ENCODE results near the gene KCTD19. TPM values are rescaled to one million over a fixed set of nuclear protein-coding genes. Genes with fewer than 3 reads are reported as not detected.

The KCTD19 gene
- total and polyA plus RNA-seq, 8 donors: 0.03 to 3.3 (median 2.2) TPM; not detected in 5

GRCh38 chr16:67341250-67341649 lies 14.7 kb upstream of the KCTD19 start:
- Histone ChIP-seq H3K36me3 (no peaks in the 10 kb centered on the region), H3K4me1 (peaks cover 0 to 13% (median 4%) of the 10 kb centered on the region in 4 donors), H3K27me3 (no peaks in the 10 kb centered on the region), H3K9me3 (no peaks in the 10 kb centered on the region), H3K27ac (no peak overlapping the region), H3K4me3 (no peak overlapping the region)
- no peak for TF ChIP-seq POLR2A (IDR thresholded peaks at IDR 0.05)
- TF ChIP-seq CTCF (IDR thresholded peaks at IDR 0.05): no peak
- 86 to 94% (median 89%) methylated on average over 3 of the region's 3 CpGs for WGBS, 5 donors
- no peak for DNase-seq
- intact Hi-C loops (cut with DNase I; ENCODE audit: low total_unique reads): no loop called here

- intact Hi-C loops (cut with DNase I; ENCODE audit: low total_unique reads): no loop called here
- H3K4me1 ChIP-seq: no peaks in the 10 kb centered on the region
- H3K4me3 ChIP-seq: no peak overlapping the region
- no peak overlapping the region for H3K27ac ChIP-seq
- 39 to 51% (median 46%) methylated on average over 2 of the region's 2 CpGs for WGBS, 5 donors
- no peaks in the 10 kb centered on the region for H3K36me3 ChIP-seq
- H3K9me3 ChIP-seq: peaks cover 0 to 7% (median 3%) of the 10 kb centered on the region in 4 donors
- no peaks in the 10 kb centered on the region for H3K27me3 ChIP-seq
- DNase-seq: no peak
- TF ChIP-seq POLR2AphosphoS5 (IDR thresholded peaks at IDR 0.05) (no peak), CTCF (IDR thresholded peaks at IDR 0.05) (no peak), EP300 (IDR thresholded peaks at IDR 0.05) (no peak), POLR2A (IDR thresholded peaks at IDR 0.05) (no peak)
Observed at GRCh38 chr16:67339453-67339852, 12.9 kb upstream of the KCTD19 start.

- intact Hi-C loops (cut with DNase I; ENCODE audit: low total_unique reads): no loop called here
- Histone ChIP-seq H3K9me3 (peaks cover 0 to 12% (median 4%) of the 10 kb centered on the region in 4 donors), H3K36me3 (no peaks in the 10 kb centered on the region), H3K27me3 (no peaks in the 10 kb centered on the region), H3K27ac (no peak overlapping the region), H3K4me1 (no peaks in the 10 kb centered on the region), H3K4me3 (no peak overlapping the region)
- no peak for DNase-seq
- TF ChIP-seq CTCF (IDR thresholded peaks at IDR 0.05): no peak
- 87 to 96% (median 93%) methylated on average over 1 of the region's 1 CpG for WGBS, 5 donors
Observed at GRCh38 chr16:67336648-67337047, 10.1 kb upstream of the KCTD19 start.

GRCh38 chr16:67336116-67336515 lies 9.6 kb upstream of the KCTD19 start:
- Histone ChIP-seq H3K27ac (no peak overlapping the region), H3K9me3 (peaks cover 0 to 12% (median 4%) of the 10 kb centered on the region in 4 donors), H3K4me3 (no peak overlapping the region), H3K36me3 (no peaks in the 10 kb centered on the region), H3K4me1 (no peaks in the 10 kb centered on the region), H3K27me3 (no peaks in the 10 kb centered on the region)
- no peak for DNase-seq
- TF ChIP-seq CTCF (IDR thresholded peaks at IDR 0.05) (no peak), POLR2AphosphoS5 (IDR thresholded peaks at IDR 0.05) (no peak), POLR2A (IDR thresholded peaks at IDR 0.05) (no peak), EP300 (IDR thresholded peaks at IDR 0.05) (no peak)
- intact Hi-C loops (cut with DNase I; ENCODE audit: low total_unique reads): no loop called here
- 76 to 93% (median 86%) methylated on average over 1 of the region's 1 CpG for WGBS, 5 donors

Measured in stomach (tissue), 9 donors.